SJCRH30 (cell line): Measurements from ENCODE around the gene DNAH1. TPM values are rescaled to one million over a fixed set of nuclear protein-coding genes. Genes with fewer than 3 reads are reported as not detected.

Experiments used
- DNase-seq, 2 experiments: peaks; one replicate each; pipeline ENCODE4 v3.0.0-alpha.2; 2015 to 2020
- H3K27ac ChIP-seq: fragments of 250-450 bp; sonication (Bioruptor Pico); 2 replicates; pipeline ENCODE4 v1.5.1; 2020; ENCODE audit warnings: mild to moderate bottlenecking, moderate library complexity
- H3K27me3 ChIP-seq: fragments of 250-450 bp; sonication (Bioruptor Pico); 2 replicates; pipeline ENCODE4 v1.5.1; 2020; ENCODE audit warnings: mild to moderate bottlenecking, moderate library complexity
- H3K36me3 ChIP-seq: fragments of 250-450 bp; sonication (Bioruptor Pico); 2 replicates; pipeline ENCODE4 v1.5.1; 2020; ENCODE audit warnings: mild to moderate bottlenecking, moderate library complexity
- H3K4me1 ChIP-seq: fragments of 250-450 bp; sonication (Bioruptor Pico); 2 replicates; pipeline ENCODE4 v1.5.1; 2020; ENCODE audit warnings: mild to moderate bottlenecking, moderate library complexity
- H3K4me3 ChIP-seq: fragments of 250-450 bp; sonication (Bioruptor Pico); 2 replicates; pipeline ENCODE4 v1.5.1; 2020; ENCODE audit warnings: mild to moderate bottlenecking, moderate library complexity
- H3K9me3 ChIP-seq: fragments of 250-450 bp; sonication (Bioruptor Pico); replicated peaks from 2 replicates; pipeline ENCODE4 v1.5.1; 2020; ENCODE audit warnings: mild to moderate bottlenecking, moderate library complexity
- total RNA-seq: library from RNA; depleted of rRNA; stranded (reverse); fragments of >200 nt; shearing (Covaris generic); gene quantifications from 2 replicates; pipeline ENCODE4 v1.2.3, GENCODE V29; 2014

Gene DNAH1
- total RNA-seq, 1 experiment from 2014 or later, result 0.14 TPM

DNA sequence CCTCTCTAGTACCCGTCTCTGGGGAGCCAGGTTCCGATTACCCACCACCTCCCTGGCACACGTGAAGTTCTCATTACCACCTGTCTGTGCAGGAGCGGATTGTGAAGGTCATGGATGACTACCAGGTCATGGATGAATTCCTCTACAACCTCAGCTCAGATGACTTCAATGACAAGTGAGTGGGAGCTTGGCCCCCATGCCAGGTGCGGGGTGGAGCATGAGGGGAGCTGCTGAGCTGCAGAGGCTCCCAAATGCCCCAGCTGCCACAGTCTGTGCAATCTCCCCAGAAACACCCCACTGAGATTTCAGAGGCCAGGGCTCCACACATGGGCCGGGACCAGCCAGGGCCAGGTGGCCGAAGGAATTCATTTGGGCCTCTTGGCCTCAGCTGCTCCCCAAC, 34.3 kb downstream of the DNAH1 start:
- no peak overlapping the region for H3K27ac ChIP-seq
- no peaks in the 10 kb centered on the region for H3K36me3 ChIP-seq
- DNase-seq, result no peak
- no peak overlapping the region for H3K4me3 ChIP-seq
- no peaks in the 10 kb centered on the region for H3K9me3 ChIP-seq
- no peaks in the 10 kb centered on the region; the same call in 1 of the 2 replicates for H3K4me1 ChIP-seq
- H3K27me3 ChIP-seq, result peaks cover 2% of the 10 kb centered on the region; the same call in 1 of the 2 replicates

DNA sequence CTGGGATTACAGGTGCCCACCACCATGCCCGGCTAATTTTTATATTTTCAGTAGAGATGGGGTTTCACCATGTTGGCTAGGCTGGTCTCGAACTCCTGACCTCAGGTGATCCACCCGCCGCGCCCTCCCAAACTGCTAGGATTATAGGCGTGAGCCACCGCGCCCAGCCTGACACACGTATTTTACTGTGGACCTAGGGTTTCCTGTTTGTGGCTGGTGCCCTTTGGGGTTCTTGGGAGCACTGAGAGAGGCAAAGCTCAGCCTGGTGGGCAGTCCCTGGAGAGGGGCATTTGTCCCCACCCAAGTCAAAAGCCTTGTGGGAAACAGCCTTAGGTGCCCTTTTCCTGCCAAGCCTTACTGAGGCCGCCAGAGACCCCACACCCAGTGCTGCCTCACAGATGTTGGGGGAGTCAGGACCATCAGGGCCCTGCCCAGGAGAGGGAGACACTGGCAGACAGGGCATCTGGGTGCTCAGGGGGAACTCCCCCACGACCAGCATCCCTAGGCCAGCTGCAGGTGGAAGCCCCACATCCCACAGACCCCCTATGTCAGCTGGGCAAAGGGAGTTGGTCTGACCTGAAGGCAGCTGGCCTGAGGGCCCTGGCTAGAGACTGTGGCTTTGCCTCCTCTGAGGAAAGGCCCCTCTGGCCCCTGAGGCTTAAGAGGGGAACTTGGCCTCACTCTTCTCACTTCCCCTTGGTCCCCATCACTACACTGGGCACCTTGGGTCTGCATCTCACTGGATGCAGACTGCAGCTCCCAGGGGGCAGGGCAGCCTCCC, 35.1 kb downstream of the DNAH1 start:
- Histone ChIP-seq H3K27me3 (peaks cover 3% of the 10 kb centered on the region), H3K36me3 (no peaks in the 10 kb centered on the region), H3K9me3 (no peaks in the 10 kb centered on the region), H3K27ac (no peak overlapping the region), H3K4me1 (no peaks in the 10 kb centered on the region; the same call in 1 of the 2 replicates), H3K4me3 (no peak overlapping the region)
- DNase-seq, result no peak

DNA sequence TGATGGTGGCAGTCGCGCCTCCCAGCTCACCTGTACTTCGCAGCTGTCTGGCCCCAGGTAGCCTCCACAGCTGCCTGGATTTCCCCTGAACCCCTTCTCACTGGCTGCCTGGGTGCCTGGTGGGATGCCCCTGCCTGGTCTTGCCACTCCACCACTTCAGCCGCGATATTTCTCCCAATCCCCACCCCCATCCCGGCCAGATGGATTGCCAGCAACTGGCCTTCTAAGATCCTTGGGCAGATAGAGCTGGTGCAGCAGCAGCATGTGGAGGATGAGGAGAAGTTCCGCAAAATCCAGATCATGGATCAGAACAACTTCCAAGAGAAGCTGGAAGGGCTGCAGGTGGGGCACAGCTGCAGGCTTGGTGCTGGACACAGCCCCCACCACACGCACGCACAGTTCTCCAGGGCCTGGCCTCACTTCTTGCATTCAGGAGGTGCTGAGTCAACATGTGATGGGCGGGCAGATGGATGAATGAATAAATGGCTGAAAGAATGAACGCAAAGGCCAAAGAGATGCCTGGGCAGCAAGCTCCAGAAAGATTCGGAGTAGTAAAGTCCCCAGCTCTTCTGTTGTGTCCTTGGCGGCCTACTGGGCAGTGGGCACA, 35.7 kb downstream of the DNAH1 start:
- no peak overlapping the region for H3K4me3 ChIP-seq
- no peak for DNase-seq
- no peaks in the 10 kb centered on the region for H3K9me3 ChIP-seq
- no peak overlapping the region for H3K27ac ChIP-seq
- H3K27me3 ChIP-seq, result peaks cover 3% of the 10 kb centered on the region
- H3K4me1 ChIP-seq, result no peaks in the 10 kb centered on the region; the same call in 1 of the 2 replicates
- no peaks in the 10 kb centered on the region for H3K36me3 ChIP-seq

DNA sequence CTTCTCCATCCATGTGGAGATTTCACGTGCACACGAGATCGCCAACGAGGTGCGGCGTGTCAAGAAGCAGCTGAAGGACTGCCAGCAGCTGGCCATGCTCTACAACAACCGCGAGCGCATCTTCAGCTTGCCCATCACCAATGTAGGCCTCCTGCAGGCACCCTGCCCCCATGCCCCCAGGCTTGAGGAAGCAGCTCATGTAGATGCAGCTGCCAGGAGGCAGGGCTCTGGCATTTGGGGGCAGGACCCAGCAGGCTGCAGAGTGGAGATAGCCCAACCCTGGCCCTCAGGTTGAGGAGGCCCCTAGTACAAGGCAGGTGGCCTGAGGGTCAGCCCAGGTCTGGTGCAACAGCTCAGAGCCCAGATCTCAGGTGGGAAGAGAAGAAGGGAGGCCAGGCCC, 36.4 kb downstream of the DNAH1 start:
- H3K4me1 ChIP-seq, result no peaks in the 10 kb centered on the region; the same call in 1 of the 2 replicates
- DNase-seq, result peak; percentile 29 to 53
- H3K27ac ChIP-seq, result no peak overlapping the region
- peaks cover 3% of the 10 kb centered on the region for H3K27me3 ChIP-seq
- no peaks in the 10 kb centered on the region for H3K36me3 ChIP-seq
- H3K4me3 ChIP-seq, result no peak overlapping the region
- no peaks in the 10 kb centered on the region for H3K9me3 ChIP-seq

DNA sequence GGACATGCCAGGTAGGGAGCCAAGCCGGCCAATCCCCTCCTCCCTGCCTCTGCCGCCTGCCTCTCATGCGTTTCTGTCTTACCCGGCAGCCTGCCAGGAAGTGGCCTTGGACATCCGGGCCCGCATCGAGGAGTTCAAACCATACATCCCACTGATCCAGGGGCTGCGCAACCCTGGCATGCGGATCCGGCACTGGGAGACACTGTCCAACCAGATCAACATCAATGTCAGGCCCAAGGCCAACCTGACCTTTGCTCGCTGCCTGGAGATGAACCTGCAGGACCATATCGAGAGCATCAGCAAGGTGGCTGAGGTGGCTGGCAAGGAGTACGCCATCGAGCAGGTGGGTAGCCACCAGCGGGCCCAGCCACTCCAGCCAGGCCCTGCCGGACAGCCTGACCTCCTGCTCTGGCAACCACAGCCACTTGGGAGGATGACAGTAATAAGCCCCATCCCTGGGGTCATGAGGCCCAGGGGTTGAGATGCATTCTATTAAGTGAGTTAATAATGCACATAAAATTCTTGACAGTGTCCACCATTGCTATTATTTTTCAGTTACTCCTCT, 37.3 kb downstream of the DNAH1 start:
- no peak overlapping the region for H3K4me3 ChIP-seq

DNA sequence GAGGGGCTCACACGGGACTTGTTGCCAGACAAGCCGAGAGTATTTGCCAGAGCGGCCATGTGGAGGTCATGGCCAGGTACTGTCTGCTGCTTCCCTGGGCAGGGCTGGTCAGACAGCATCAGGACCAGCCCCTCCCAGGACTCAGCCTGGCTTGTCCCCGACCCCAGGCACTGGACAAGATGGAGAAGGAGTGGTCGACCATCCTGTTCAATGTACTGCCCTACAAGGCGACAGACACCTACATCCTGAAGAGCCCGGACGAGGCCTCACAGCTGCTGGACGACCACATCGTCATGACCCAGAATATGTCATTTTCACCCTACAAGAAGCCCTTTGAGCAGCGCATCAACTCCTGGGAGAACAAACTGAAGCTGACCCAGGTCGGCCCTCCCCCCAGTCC, 38.6 kb downstream of the DNAH1 start:
- Histone ChIP-seq H3K4me3 (no peak overlapping the region), H3K9me3 (no peaks in the 10 kb centered on the region), H3K4me1 (no peaks in the 10 kb centered on the region; the same call in 1 of the 2 replicates), H3K27ac (no peak overlapping the region), H3K27me3 (peaks cover 9% of the 10 kb centered on the region), H3K36me3 (no peaks in the 10 kb centered on the region)
- no peak for DNase-seq

More for the DNA sequence above, 37.3 kb downstream of the DNAH1 start:
- H3K36me3 ChIP-seq, result no peaks in the 10 kb centered on the region
- peaks cover 3% of the 10 kb centered on the region for H3K27me3 ChIP-seq
- DNase-seq, result no peak
- H3K9me3 ChIP-seq, result no peaks in the 10 kb centered on the region
- H3K27ac ChIP-seq, result no peak overlapping the region
- no peaks in the 10 kb centered on the region; the same call in 1 of the 2 replicates for H3K4me1 ChIP-seq

DNA sequence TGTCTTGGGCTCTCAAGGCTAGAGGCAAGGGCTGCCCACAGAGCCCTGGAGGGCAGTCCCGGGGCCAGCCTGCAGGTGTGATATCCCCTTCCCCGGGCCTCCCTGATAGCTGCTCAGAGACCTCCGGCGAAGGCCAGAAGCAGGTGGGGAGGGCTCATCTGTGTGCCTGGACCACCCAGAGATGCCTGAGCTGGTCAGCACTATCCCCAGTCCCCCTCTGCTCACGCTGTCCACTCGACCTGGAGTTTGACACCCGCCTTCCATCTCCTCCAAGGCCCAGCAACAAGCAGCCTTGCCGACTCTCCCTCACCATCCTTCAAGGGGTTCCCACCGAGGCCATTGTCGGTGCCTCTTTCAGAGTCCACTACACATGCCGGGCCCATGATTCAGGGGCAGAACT, 39.4 kb downstream of the DNAH1 start:
- Histone ChIP-seq H3K27me3 (peaks cover 11% of the 10 kb centered on the region), H3K27ac (no peak overlapping the region), H3K4me1 (no peaks in the 10 kb centered on the region; the same call in 1 of the 2 replicates), H3K9me3 (no peaks in the 10 kb centered on the region), H3K36me3 (no peaks in the 10 kb centered on the region), H3K4me3 (no peak overlapping the region)
- no peak for DNase-seq

DNA sequence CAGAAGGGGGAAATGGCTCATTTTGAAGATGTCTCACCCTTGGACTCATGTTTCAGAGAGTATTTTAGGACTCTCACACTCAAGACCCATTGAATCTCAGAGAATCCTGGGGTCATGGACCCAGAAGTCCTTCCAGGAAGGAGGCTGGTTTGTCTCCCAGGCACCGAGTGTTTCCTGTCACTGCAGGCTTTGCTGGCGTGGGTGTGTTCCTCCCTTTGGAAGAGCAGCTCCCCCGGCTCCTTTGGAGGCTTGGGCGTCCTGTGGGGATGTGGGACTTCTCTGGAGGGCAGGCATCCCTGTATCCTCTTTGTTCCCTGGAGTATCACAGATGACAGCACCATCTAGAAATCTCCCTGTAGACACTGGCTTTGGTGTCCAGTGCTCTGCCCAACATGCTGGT, 40.0 kb downstream of the DNAH1 start:
- H3K27ac ChIP-seq, result no peak overlapping the region
- no peaks in the 10 kb centered on the region for H3K36me3 ChIP-seq
- DNase-seq, result no peak
- no peaks in the 10 kb centered on the region; the same call in 1 of the 2 replicates for H3K4me1 ChIP-seq
- no peaks in the 10 kb centered on the region for H3K9me3 ChIP-seq
- H3K4me3 ChIP-seq, result no peak overlapping the region
- peaks cover 11% of the 10 kb centered on the region for H3K27me3 ChIP-seq

DNA sequence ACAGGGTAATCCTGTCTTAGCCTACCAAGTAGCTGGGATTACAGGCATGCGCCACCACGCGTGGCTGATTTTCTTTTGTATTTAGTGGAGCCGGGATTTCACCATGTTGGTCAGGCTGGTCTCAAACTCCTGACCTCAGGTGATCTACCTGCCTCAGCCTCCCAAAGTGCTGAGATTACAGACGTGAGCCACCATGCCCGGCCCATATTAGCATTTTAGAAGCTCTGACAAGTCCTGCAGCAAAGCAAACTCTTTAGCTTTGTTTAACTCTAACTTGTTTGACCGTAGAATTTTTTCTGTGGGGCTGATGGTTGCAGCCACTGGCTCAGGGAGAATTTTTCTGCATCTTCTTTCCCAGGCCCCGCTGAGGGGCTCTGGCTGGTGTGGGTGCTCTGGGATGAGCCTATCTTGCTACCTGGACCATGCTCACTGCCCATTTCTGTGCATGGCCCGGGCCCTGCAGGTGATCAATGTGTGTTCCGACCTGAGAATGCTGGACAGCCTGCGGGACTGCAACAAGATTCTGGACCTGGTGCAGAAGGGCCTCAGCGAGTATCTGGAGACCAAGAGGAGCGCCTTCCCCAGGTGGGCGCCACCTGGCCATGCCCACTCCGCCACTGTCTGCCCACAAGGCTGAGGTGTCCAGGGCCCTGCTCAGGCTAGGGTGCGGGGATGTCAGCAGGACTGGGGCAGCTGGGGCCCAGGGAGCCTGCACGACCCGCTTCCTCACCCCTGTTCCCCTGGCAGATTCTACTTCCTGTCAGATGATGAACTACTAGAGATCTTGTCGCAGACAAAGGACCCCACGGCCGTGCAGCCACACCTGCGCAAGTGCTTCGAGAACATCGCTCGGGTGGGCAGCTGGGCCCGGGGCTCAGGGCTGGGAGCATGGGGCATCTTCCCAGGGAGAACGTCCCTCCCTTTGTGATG, 41.3 kb downstream of the DNAH1 start:
- no peaks in the 10 kb centered on the region; the same call in 1 of the 2 replicates for H3K4me1 ChIP-seq
- H3K9me3 ChIP-seq, result no peaks in the 10 kb centered on the region
- peaks cover 11% of the 10 kb centered on the region for H3K27me3 ChIP-seq
- no peak overlapping the region for H3K4me3 ChIP-seq
- DNase-seq, result no peak
- H3K36me3 ChIP-seq, result no peaks in the 10 kb centered on the region
- no peak overlapping the region for H3K27ac ChIP-seq

DNA sequence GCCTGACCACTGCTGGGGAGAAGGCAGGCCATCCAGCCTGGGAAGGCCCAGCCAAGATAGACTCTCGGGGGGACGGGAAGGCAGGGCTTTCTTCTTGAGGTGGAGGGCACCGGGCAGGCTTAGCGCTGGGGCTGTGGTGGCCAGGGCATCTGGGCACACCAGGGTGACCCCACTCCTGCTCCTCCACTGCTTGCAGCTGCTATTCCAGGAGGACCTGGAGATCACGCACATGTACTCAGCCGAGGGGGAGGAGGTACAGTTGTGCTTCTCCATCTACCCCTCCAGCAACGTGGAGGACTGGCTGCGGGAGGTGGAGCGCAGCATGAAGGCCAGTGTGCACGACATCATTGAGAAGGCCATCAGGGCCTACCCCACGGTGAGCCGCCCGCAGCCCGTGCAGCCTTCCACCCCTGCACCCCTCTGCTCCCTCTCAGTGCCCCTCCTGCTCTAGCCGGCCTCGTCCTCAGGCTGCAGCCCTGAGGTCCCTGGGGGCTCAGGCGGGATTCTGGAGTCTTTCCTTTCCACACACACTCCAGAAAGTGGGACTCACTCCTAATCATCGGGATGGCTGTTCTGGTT, 42.3 kb downstream of the DNAH1 start:
- Histone ChIP-seq H3K4me1 (no peaks in the 10 kb centered on the region), H3K27ac (no peak overlapping the region), H3K9me3 (no peaks in the 10 kb centered on the region), H3K36me3 (no peaks in the 10 kb centered on the region), H3K27me3 (peaks cover 11% of the 10 kb centered on the region), H3K4me3 (no peak overlapping the region)
- DNase-seq, result no peak

DNA sequence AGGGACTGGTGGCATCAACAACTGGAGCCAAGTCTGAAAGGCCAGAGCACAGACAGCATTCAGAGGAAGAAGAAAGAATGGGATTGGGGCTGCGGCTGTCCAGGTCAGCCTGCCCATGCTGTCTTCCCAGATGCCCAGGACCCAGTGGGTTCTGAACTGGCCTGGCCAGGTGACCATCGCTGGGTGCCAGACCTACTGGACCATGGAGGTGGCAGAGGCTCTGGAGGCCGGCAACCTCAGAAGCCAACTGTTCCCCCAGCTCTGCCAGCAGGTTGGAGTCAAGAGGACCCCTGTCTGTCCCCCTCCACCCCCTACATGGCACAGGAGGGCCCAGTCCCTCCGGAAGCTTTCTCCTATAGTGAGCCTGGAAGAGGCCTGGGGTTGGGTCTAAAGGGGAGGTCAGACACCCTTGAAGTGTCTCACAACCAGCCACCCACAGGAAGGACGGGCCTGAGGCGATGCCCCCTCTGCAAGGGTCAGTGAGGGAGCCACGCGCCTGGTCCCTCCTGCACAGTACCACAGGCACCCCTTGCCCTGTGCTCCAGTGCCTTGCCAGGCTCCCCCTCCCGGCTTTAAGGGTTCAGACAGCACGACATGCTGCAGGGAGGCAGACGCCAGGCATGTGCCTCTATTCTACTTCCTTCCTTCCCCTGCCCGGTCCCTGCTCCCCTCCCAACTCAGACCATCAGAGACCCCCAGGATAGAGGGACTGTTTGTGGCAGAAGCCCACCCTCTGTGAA, 43.2 kb downstream of the DNAH1 start:
- Histone ChIP-seq H3K27ac (no peak overlapping the region), H3K4me1 (no peaks in the 10 kb centered on the region), H3K9me3 (no peaks in the 10 kb centered on the region), H3K4me3 (no peak overlapping the region), H3K36me3 (no peaks in the 10 kb centered on the region), H3K27me3 (peaks cover 11% of the 10 kb centered on the region)
- no peak for DNase-seq

DNA sequence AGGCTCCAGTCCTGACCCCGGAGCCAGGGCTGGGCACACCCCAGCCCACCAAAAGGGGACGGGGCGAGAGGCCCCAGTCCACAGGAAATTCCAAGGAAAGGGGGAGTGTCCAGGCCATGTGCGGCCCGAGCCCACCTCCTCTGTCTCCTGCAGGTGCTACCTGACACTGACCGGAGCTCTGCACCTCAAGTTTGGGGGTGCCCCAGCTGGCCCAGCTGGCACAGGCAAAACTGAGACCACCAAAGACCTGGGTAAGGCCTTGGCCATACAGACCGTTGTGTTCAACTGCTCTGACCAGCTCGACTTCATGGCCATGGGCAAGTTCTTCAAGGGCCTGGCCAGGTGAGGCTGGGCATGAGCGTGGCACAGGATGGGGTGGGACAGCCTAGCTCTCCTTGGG, 44.9 kb downstream of the DNAH1 start:
- Histone ChIP-seq H3K27ac (no peak overlapping the region), H3K9me3 (no peaks in the 10 kb centered on the region), H3K36me3 (no peaks in the 10 kb centered on the region), H3K27me3 (peaks cover 8% of the 10 kb centered on the region; the same call in 1 of the 2 replicates), H3K4me3 (no peak overlapping the region), H3K4me1 (no peaks in the 10 kb centered on the region)
- DNase-seq, result no peak

DNA sequence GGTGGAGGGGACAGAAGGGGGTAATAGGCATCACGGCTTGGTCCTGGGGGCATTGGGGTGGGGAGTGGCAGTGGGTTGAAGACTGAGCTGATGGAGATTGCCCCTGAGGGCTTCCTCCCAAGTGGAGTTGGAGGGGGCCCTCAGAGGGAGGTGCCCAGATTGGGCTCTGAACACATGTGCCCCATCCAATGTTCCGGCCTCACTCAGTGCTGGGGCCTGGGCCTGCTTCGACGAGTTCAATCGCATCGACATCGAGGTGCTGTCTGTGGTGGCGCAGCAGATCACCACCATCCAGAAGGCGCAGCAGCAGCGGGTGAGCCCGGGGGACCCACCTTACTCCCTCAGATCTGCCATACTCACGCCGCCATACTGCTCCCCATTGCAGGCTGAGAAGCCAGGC, 45.3 kb downstream of the DNAH1 start:
- no peak overlapping the region for H3K4me3 ChIP-seq
- H3K9me3 ChIP-seq, result no peaks in the 10 kb centered on the region
- no peaks in the 10 kb centered on the region for H3K36me3 ChIP-seq
- H3K4me1 ChIP-seq, result no peaks in the 10 kb centered on the region
- DNase-seq, result no peak
- peaks cover 8% of the 10 kb centered on the region; the same call in 1 of the 2 replicates for H3K27me3 ChIP-seq
- H3K27ac ChIP-seq, result no peak overlapping the region

DNA sequence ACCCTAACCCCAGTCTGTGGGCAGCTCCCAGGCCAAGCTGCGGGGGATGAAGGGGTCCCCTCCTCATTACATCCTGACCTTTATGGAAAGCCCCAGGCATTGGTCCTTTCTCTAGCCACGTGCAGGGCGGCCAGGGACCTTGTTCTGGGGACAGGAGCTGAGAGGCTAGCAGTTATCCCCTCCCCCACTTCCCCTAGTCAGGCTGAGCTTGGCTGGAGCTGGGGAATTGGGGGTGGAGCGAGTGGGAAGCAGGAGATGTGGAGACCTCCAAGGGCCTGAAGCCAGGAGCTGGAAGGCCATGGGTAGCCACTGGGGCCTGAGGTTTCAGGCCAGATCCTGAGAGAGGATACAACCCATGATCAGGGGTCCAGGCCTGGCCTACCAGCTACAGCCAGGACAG, 45.8 kb downstream of the DNAH1 start:
- H3K4me3 ChIP-seq, result no peak overlapping the region
- no peaks in the 10 kb centered on the region for H3K36me3 ChIP-seq
- H3K4me1 ChIP-seq, result no peaks in the 10 kb centered on the region
- no peaks in the 10 kb centered on the region for H3K9me3 ChIP-seq
- DNase-seq, result no peak
- no peak overlapping the region for H3K27ac ChIP-seq
- peaks cover 8% of the 10 kb centered on the region; the same call in 1 of the 2 replicates for H3K27me3 ChIP-seq
